H1 (cell line): ENCODE data around the gene CSNK2A3. TPM values are rescaled to one million over a fixed set of nuclear protein-coding genes. Genes with fewer than 3 reads are reported as not detected.

ENCODE experiments used
- BACH1 ChIP-seq: IDR thresholded peaks from 2 replicates; pipeline ENCODE4 v1.6.1; 2012; ENCODE audit warnings: low read length, improper control_type of control experiment
- CEBPB ChIP-seq: IDR thresholded peaks from 2 replicates; pipeline ENCODE4 v1.6.1; 2012; ENCODE audit warnings: low read depth, low read length
- CHD7 ChIP-seq: fragments of 300-600 bp; sonication (generic); IDR thresholded peaks from 2 replicates; pipeline ENCODE4 v1.7.1; 2012; ENCODE audit warnings: low read length, moderate library complexity, mild to moderate bottlenecking, inconsistent platforms; ENCODE audit not compliant: insufficient replicate concordance
- CREB1 ChIP-seq: IDR thresholded peaks from 2 replicates; pipeline ENCODE4 v1.6.1; 2012; ENCODE audit warnings: inconsistent platforms
- HDAC2 ChIP-seq, 2 experiments: fragments of 300-600 bp in 1 of 2; sonication (generic) in 1 of 2; IDR thresholded peaks; 2 replicates each; pipeline ENCODE4 v1.6.1; 2011 to 2012; ENCODE audit warnings: low read depth in 2 of 2, low read length in 2 of 2, mild to moderate bottlenecking in 2 of 2, moderate library complexity in 2 of 2, borderline replicate concordance in 1 of 2, inconsistent platforms in 1 of 2
- MAFK ChIP-seq: IDR thresholded peaks from 2 replicates; pipeline ENCODE4 v1.6.1; 2012; ENCODE audit warnings: low read depth, mild to moderate bottlenecking, improper control_type of control experiment, low read length
- NANOG ChIP-seq: IDR thresholded peaks from 2 replicates; pipeline ENCODE4 v1.6.1; 2011; ENCODE audit warnings: low read length, low read depth, mild to moderate bottlenecking, inconsistent platforms; ENCODE audit not compliant: insufficient read depth, poor library complexity, severe bottlenecking
- POLR2AphosphoS5 ChIP-seq: IDR thresholded peaks from 2 replicates; pipeline ENCODE4 v1.6.1; 2011; ENCODE audit warnings: low read depth, low read length
- SP1 ChIP-seq: IDR thresholded peaks from 2 replicates; pipeline ENCODE4 v1.6.1; 2011; ENCODE audit warnings: low read depth, low read length
- SRF ChIP-seq: IDR thresholded peaks from 2 replicates; pipeline ENCODE4 v1.6.1; 2011; ENCODE audit warnings: mild to moderate bottlenecking, low read depth, low read length, moderate library complexity
- TAF7 ChIP-seq: optimal IDR thresholded peaks from 2 replicates; pipeline ENCODE3; 2011; ENCODE audit warnings: low read depth, mild to moderate bottlenecking, inconsistent platforms, low read length, moderate library complexity, borderline replicate concordance
- TBP ChIP-seq: IDR thresholded peaks from 2 replicates; pipeline ENCODE4 v1.6.1; 2011; ENCODE audit warnings: low read depth, low read length, improper control_type of control experiment
- polyA plus RNA-seq, 7 experiments: library from polyadenylated mRNA; depleted of rRNA in 3 of 7; stranded (reverse) in 5 of 7; unstranded in 2 of 7; fragments of >200 nt in 5 of 7; fragments of 200-250 nt in 2 of 7; gene quantifications; 1 replicate in 5 of 7; 2 replicates in 1 of 7; 4 replicates in 1 of 7; pipeline versions ENCODE4 v1.2.1 to v1.2.3, GENCODE V29; 2011 to 2013; ENCODE audit warnings: missing spikeins in 2 of 7, mixed read lengths in 2 of 7
- total RNA-seq: library from RNA; stranded (reverse); fragmentation: NEBNext Ultra II Directional; extraction: Animal tissue kit (Norgen Biotek cat#: 25700); gene quantifications from 2 replicates; pipeline ENCODE4 v1.2.1, GENCODE V29; 2021

CSNK2A3 gene
- total and polyA plus RNA-seq, 2 of the 8 experiments (the other 6 are each of a cell fraction or from before 2014, with no cell fraction given) = 0.69 to 1.0 TPM

- no peak for TF ChIP-seq CHD7
- TF ChIP-seq CREB1 = no peak
- TF ChIP-seq TAF7 = no peak
- no peak for TF ChIP-seq NANOG
- TF ChIP-seq SP1 = no peak
- TF ChIP-seq SRF = no peak
- TF ChIP-seq MAFK = no peak
- TF ChIP-seq CEBPB = no peak
- TF ChIP-seq TBP = no peak
- no peak for TF ChIP-seq BACH1
- TF ChIP-seq HDAC2 (IDR thresholded peaks at IDR 0.05; ENCODE audit: borderline replicate concordance in 1 of 2, low read depth in 2 of 2, low read length in 2 of 2) = no peak
- TF ChIP-seq POLR2AphosphoS5 = no peak
Measured at GRCh38 chr11:11349106-11349825, 3.8 kb downstream of the CSNK2A3 start (continued).
